RWPE1 (cell line): Measurements from ENCODE around the gene IGFL3.
"Not testable (repeated sequence)": the region's sequence is repeated elsewhere in the genome, so short reads cannot be mapped to it uniquely, and the experiment has no call there.

ENCODE experiments used
- CTCF ChIA-PET: fragments of 350-600 bp; sonication (Branson Sonifier 250); formaldehyde crosslinking; extraction: SDS; loops from one replicate; lab custom pipeline; 2021; lab: Yijun Ruan, JAX
- POLR2A ChIA-PET: fragments of 400-600 bp; formaldehyde crosslinking; extraction: SDS; loops from one replicate; lab custom pipeline; 2020; ENCODE audit warnings: antibody characterized with exemption; ENCODE audit not compliant: low non-redundant PET; lab: Yijun Ruan, JAX
- DNase-seq: peaks from one replicate; pipeline ENCODE4 v3.0.0; 2012; ENCODE audit warnings: low spot score
- H3K27ac ChIP-seq: fragments of 450-650 bp; 2 replicates; pipeline ENCODE4 v1.5.1; 2017
- TF ChIP-seq, protein P1 (sequence below): fragments of 450-650 bp; conservative IDR thresholded peaks from 2 replicates; pipeline ENCODE4 v1.5.1; 2017; ENCODE audit warnings: low read depth, mild to moderate bottlenecking

IGFL3 gene

GRCh38 chr19:46081928-46082727, 42.4 kb downstream of the IGFL3 start:
- ChIA-PET POLR2A (no interaction called here), CTCF (interaction anchor here (0.6 to 2.4 kb wide), 9 partner anchors 19 to 821 kb away, joined by 3 to 16 read pairs (median 3); no protein-coding TSS in a partner anchor)
- DNase-seq, result peak; percentile 46
- TF ChIP-seq, protein P1, sequence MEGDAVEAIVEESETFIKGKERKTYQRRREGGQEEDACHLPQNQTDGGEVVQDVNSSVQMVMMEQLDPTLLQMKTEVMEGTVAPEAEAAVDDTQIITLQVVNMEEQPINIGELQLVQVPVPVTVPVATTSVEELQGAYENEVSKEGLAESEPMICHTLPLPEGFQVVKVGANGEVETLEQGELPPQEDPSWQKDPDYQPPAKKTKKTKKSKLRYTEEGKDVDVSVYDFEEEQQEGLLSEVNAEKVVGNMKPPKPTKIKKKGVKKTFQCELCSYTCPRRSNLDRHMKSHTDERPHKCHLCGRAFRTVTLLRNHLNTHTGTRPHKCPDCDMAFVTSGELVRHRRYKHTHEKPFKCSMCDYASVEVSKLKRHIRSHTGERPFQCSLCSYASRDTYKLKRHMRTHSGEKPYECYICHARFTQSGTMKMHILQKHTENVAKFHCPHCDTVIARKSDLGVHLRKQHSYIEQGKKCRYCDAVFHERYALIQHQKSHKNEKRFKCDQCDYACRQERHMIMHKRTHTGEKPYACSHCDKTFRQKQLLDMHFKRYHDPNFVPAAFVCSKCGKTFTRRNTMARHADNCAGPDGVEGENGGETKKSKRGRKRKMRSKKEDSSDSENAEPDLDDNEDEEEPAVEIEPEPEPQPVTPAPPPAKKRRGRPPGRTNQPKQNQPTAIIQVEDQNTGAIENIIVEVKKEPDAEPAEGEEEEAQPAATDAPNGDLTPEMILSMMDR, result peak; percentile 73
- H3K27ac ChIP-seq, result no peak overlapping the region

- no peak for DNase-seq
- peak overlapping the region; percentile 50 for H3K27ac ChIP-seq
- TF ChIP-seq, protein P1, result no peak
- POLR2A ChIA-PET, result no interaction called here
- CTCF ChIA-PET, result interaction anchor here (0.8 to 4.7 kb wide), 2 partner anchors 52 to 184 kb away, joined by 7 to 38 read pairs (median 16); no protein-coding TSS in a partner anchor
Measured at GRCh38 chr19:46080561-46080960, 43.9 kb downstream of the IGFL3 start.

DNA sequence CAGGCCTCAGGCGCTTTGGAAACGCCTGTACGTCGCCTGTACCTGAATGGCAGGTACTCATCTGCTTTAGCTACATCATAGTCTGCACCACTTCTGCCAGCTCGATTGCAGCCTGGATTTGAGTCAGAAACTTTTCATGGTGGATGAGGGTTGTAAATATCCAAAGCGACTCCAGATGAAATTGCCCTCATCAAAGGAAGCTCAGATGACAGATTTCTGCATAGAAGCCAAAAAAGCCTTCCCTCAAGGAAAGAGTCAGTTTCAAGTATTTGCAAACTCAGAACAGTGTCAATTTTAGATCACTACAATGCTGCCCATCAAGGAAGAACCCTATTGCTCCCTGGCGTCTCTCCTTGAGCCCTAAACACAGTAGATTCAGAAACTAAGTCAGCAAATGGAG, 44.9 kb downstream of the IGFL3 start:
- POLR2A ChIA-PET, result no interaction called here
- TF ChIP-seq, protein P1, result no peak

DNA sequence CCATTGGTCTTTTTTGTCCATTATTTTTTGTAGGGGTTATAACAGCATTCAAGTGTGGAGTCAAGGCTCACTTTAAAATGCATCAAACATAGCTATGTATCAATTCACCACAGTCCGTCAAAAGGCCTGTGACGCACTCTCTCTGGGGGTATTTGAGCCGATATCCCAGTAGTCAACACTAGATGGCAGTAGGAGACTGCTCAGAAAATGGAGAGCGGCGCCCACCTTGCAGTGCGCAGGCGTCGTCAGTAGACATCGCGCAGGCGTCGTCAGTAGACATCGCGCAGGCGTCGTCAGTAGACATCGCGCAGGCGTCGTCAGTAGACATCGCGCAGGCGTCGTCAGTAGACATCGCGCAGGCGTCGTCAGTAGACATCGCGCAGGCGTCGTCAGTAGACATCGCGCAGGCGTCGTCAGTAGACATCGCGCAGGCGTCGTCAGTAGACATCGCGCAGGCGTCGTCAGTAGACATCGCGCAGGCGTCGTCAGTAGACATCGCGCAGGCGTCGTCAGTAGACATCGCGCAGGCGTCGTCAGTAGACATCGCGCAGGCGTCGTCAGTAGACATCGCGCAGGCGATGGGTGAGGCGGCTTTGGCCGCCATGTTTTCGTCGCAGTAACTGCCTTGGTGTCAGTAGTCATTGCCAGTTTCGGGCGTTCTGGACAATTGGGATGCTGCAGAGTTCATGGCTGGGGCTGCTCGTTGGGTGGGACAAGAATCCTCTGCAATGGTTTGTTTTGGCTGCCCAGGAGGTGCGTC, 45.7 kb downstream of the IGFL3 start:
- H3K27ac ChIP-seq, POLR2A ChIA-PET: not testable (repeated sequence)
- TF ChIP-seq, protein P1, result peak; percentile 31
- peak; percentile 72 for DNase-seq
- CTCF ChIA-PET, result interaction anchor here (0.5 to 4.7 kb wide), 24 partner anchors 10 to 445 kb away, joined by 3 to 69 read pairs (median 4); no protein-coding TSS in a partner anchor

More for the DNA sequence above, 44.9 kb downstream of the IGFL3 start:
- CTCF ChIA-PET, result interaction anchor here (0.6 to 4.7 kb wide), 5 partner anchors 51 to 201 kb away, joined by 4 to 38 read pairs (median 7); no protein-coding TSS in a partner anchor
- no peak overlapping the region for H3K27ac ChIP-seq
- no peak for DNase-seq

DNA sequence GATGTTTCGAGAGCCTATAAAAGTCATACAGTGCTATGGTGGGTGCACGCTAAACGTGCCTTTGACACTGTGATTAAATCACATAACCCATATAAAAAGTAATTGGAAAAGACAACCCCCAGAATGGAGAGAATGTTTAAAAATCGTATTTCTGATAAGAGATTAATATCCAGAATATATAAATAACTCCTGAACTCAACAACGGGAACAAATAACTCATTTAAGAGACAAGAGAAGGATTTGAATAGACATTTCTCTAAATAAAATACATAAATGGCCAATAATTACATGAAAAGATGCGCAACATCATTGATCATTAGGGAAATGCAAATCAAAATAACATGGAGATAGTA, 46.7 kb downstream of the IGFL3 start:
- ChIA-PET POLR2A (no interaction called here), CTCF (interaction anchor here (0.5 to 4.7 kb wide), 33 partner anchors 9 to 446 kb away, joined by 3 to 69 read pairs (median 4); partner anchors contain the start of gene PGLYRP1)
- no peak overlapping the region; the same call in 1 of the 2 replicates for H3K27ac ChIP-seq
- no peak for DNase-seq
- TF ChIP-seq, protein P1, result peak; percentile 55
